GM11168 (cell line): ENCODE measurements around the gene ACP6.

Experiments
- in situ Hi-C: fragments of 300-500 bp; cut with MboI; formaldehyde crosslinking; loops from one replicate; pipeline ENCODE4 v1.12.0; 2022; ENCODE audit warnings: low sequenced_read_pairs; ENCODE audit not compliant: unreplicated experiment

The ACP6 gene

DNA sequence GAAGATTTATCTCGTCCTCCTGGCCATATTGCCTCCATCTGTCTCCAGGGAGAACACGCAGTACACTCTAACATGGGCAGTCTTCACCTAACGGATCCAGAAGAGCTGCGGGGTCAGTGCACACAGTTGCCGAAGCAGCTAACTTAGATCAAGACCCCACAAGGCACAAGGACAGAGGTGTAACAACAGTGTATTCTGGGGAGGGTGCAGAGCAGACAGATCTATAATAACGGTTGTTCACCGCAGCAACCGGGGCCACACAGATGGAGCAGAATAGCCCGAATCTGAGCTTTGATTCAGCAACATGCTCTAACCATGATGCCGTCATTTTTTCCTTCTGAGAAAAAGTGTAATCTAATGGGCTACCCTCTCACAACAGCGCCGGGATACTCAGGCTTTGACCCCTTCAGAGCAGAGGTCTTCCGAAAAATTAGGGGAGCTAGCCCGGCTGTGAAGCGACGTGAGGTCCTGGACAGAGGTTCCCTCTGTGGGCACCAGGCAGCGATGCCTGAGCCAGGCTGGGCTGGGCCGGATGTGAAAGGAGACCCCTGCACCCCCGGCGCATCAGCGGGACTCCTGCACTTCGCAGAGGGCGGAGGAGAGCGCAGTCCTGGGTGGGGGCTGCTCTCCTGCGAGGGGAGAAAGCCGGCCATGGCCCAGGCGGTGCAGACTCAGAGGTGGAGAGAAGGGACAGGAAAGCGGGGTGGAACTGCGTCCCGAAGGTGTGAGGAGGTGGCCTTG lies 71.5 kb downstream of the ACP6 start:
- in situ Hi-C loops: no loop called here

DNA sequence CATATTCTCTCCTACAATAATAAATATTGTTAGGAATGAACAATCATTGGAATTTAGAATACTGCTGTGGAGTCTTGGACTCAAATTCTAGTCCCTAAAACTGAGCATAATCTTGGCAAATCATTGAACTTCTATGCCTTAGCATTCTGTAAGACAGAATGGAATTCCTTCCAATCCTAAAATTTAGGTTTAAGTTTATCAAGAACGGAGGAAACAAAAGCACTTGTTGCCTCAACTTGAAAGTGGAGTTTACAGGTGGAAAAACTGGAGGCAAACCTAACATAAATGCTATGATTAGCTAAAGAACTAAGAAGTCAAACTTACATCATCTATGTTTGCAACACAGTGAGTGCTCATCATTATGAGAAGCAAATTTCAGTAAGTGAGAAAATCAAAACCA lies 73.3 kb downstream of the ACP6 start:
- in situ Hi-C loops: no loop called here
